H1 (cell line): Measurements from ENCODE around the gene PLA2G2E. TPM values are rescaled to one million over a fixed set of nuclear protein-coding genes. Genes with fewer than 3 reads are reported as not detected.

ENCODE experiments used
- SRF ChIP-seq: IDR thresholded peaks from 2 replicates; pipeline ENCODE4 v1.6.1; 2011; ENCODE audit warnings: mild to moderate bottlenecking, low read depth, low read length, moderate library complexity
- polyA plus RNA-seq, 7 experiments: library from polyadenylated mRNA; depleted of rRNA in 3 of 7; stranded (reverse) in 5 of 7; unstranded in 2 of 7; fragments of >200 nt in 5 of 7; fragments of 200-250 nt in 2 of 7; gene quantifications; 1 replicate in 5 of 7; 2 replicates in 1 of 7; 4 replicates in 1 of 7; pipeline versions ENCODE4 v1.2.1 to v1.2.3, GENCODE V29; 2011 to 2013; ENCODE audit warnings: missing spikeins in 2 of 7, mixed read lengths in 2 of 7
- total RNA-seq: library from RNA; stranded (reverse); fragmentation: NEBNext Ultra II Directional; extraction: Animal tissue kit (Norgen Biotek cat#: 25700); gene quantifications from 2 replicates; pipeline ENCODE4 v1.2.1, GENCODE V29; 2021

Gene PLA2G2E
- total and polyA plus RNA-seq, 2 of the 8 experiments (the other 6 are each of a cell fraction or from before 2014, with no cell fraction given): not detected

GRCh38 chr1:19946971-19947370 lies 23.6 kb upstream of the PLA2G2E start (continued):
- TF ChIP-seq SRF: no peak
